ENCODE data around the gene PRSS36.

PRSS36 gene

GRCh38 chr16:31185339-31185738 is 35.5 kb upstream of the PRSS36 start:
- Histone ChIP-seq H3K9me3 (no peaks in the 10 kb centered on the region), H3K4me3 (ENCODE audit: low read depth, low read length) (no peak overlapping the region), H3K36me3 (peaks cover 94% of the 10 kb centered on the region), H3K27me3 (no peaks in the 10 kb centered on the region), H3K4me1 (no peaks in the 10 kb centered on the region; the same call in none of the 2 replicates)
- TF ChIP-seq, protein P1, sequence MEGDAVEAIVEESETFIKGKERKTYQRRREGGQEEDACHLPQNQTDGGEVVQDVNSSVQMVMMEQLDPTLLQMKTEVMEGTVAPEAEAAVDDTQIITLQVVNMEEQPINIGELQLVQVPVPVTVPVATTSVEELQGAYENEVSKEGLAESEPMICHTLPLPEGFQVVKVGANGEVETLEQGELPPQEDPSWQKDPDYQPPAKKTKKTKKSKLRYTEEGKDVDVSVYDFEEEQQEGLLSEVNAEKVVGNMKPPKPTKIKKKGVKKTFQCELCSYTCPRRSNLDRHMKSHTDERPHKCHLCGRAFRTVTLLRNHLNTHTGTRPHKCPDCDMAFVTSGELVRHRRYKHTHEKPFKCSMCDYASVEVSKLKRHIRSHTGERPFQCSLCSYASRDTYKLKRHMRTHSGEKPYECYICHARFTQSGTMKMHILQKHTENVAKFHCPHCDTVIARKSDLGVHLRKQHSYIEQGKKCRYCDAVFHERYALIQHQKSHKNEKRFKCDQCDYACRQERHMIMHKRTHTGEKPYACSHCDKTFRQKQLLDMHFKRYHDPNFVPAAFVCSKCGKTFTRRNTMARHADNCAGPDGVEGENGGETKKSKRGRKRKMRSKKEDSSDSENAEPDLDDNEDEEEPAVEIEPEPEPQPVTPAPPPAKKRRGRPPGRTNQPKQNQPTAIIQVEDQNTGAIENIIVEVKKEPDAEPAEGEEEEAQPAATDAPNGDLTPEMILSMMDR (IDR thresholded peaks at IDR 0.05; ENCODE audit: low read depth, low read length): no peak
- DNase-seq: no peak

DNA sequence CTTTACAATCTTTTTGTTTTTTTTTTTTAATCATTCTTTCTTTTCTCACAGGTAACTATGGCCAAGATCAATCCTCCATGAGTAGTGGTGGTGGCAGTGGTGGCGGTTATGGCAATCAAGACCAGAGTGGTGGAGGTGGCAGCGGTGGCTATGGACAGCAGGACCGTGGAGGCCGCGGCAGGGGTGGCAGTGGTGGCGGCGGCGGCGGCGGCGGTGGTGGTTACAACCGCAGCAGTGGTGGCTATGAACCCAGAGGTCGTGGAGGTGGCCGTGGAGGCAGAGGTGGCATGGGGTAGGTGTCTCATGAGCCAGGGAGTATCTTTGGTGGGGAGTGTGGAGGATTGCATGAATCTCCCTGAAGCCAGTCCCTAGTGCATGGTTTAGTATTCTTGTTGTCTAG is 35.0 kb upstream of the PRSS36 start:
- Histone ChIP-seq H3K36me3 (peaks cover 89% of the 10 kb centered on the region), H3K4me3 (ENCODE audit: low read depth, low read length) (no peak overlapping the region), H3K4me1 (no peaks in the 10 kb centered on the region; the same call in none of the 2 replicates), H3K27me3 (no peaks in the 10 kb centered on the region), H3K9me3 (no peaks in the 10 kb centered on the region)
- DNase-seq: no peak
- TF ChIP-seq, protein P1 (IDR thresholded peaks at IDR 0.05; ENCODE audit: low read depth, low read length): no peak

DNA sequence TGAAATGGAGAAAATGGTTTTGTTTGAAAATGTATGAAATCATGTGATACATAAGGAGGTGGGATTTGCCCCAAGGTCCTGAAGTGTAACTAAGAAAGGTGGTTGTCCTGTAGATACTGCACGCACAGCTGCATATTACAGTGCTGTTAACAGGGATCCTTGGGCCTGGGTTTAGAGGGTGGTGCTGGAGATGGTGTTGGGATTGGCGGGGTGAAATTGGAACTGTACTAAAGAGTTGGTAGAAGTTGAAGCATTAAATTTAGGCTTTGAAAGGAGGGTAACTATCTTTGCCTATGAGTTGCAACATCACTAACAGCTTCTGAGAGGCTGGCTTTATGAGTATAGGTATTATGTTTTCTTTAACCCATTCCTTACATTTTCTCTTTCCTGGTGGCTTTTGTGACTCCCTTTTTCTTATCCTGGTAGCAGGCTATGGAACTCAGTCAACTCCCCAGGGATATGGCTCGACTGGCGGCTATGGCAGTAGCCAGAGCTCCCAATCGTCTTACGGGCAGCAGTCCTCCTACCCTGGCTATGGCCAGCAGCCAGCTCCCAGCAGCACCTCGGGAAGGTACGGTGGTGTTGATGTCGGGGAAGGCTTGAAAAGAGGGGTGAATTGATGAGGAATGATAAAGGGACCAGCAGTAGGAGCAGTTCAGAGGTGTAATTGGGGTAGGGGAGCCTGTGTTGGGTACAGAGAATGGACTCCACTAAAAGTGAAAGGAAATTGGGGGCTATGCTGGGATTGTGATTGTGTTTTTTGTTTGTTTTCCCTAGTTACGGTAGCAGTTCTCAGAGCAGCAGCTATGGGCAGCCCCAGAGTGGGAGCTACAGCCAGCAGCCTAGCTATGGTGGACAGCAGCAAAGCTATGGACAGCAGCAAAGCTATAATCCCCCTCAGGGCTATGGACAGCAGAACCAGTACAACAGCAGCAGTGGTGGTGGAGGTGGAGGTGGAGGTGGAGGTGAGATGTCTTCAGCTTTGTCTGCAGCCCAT is 33.9 kb upstream of the PRSS36 start:
- Histone ChIP-seq H3K36me3 (peaks cover 78% of the 10 kb centered on the region), H3K4me3 (ENCODE audit: low read depth, low read length) (peak overlapping the region; percentile 97), H3K4me1 (no peaks in the 10 kb centered on the region; the same call in none of the 2 replicates), H3K9me3 (no peaks in the 10 kb centered on the region), H3K27me3 (no peaks in the 10 kb centered on the region)
- TF ChIP-seq, protein P1 (IDR thresholded peaks at IDR 0.05; ENCODE audit: low read depth, low read length): no peak
- peak; percentile 39 for DNase-seq

GRCh38 chr16:31182391-31182790 is 32.5 kb upstream of the PRSS36 start:
- TF ChIP-seq, protein P1 (IDR thresholded peaks at IDR 0.05; ENCODE audit: low read depth, low read length): no peak
- H3K4me3 ChIP-seq (ENCODE audit: low read depth, low read length): peak overlapping the region; percentile 97
- DNase-seq: no peak
- H3K27me3 ChIP-seq: no peaks in the 10 kb centered on the region
- H3K9me3 ChIP-seq: no peaks in the 10 kb centered on the region
- no peaks in the 10 kb centered on the region; the same call in none of the 2 replicates for H3K4me1 ChIP-seq
- H3K36me3 ChIP-seq: peaks cover 64% of the 10 kb centered on the region

- H3K27me3 ChIP-seq: no peaks in the 10 kb centered on the region
- TF ChIP-seq, protein P1 (IDR thresholded peaks at IDR 0.05; ENCODE audit: low read depth, low read length): no peak
- H3K9me3 ChIP-seq: no peaks in the 10 kb centered on the region
- DNase-seq: peak; percentile 30
- H3K36me3 ChIP-seq: peaks cover 53% of the 10 kb centered on the region
- no peaks in the 10 kb centered on the region; the same call in none of the 2 replicates for H3K4me1 ChIP-seq
- peak overlapping the region; percentile 97 for H3K4me3 ChIP-seq (ENCODE audit: low read depth, low read length)
These were observed 31.4 kb upstream of the PRSS36 start for GRCh38 chr16:31181102-31181830.
